ENCODE results near the gene GAK.

- TF ChIP-seq POLR2A (IDR thresholded peaks at IDR 0.05), result no peak
- no peak for TF ChIP-seq CTCF (IDR thresholded peaks at IDR 0.05)
Observed at GRCh38 chr4:945274-946102, 13.4 kb upstream of the GAK start.

All from gastroesophageal sphincter (tissue), 3 donors.